ENCODE measurements around the gene TENT5C.
A peak's percentile ranks its signal among the peaks of the same experiment; 100 is the strongest.

Gene TENT5C

GRCh38 chr1:117589544-117589943 lies 16.3 kb upstream of the TENT5C start:
- peaks cover 9% of the 10 kb centered on the region; the same call in 1 of the 2 replicates for H3K27me3 ChIP-seq (ENCODE audit: control insufficient read depth, low read length)
- no peaks in the 10 kb centered on the region for H4K20me1 ChIP-seq (ENCODE audit: control insufficient read depth, insufficient read depth, low read depth, low read length)
- H3K9me3 ChIP-seq (ENCODE audit: control insufficient read depth, insufficient read depth, low read length): no peaks in the 10 kb centered on the region
- H3K27ac ChIP-seq (ENCODE audit: low read depth, low read length): no peak overlapping the region
- no peak for TF ChIP-seq EZH2phosphoT487 (IDR thresholded peaks at IDR 0.05; ENCODE audit: borderline replicate concordance, low read length)
- no peaks in the 10 kb centered on the region for H3K36me3 ChIP-seq (ENCODE audit: control insufficient read depth, low read length)
- H3F3A ChIP-seq (ENCODE audit: control insufficient read depth, insufficient read depth): no peaks in the 10 kb centered on the region
- no peak overlapping the region for H3K4me3 ChIP-seq (ENCODE audit: low read length)
- H3K9me2 ChIP-seq (replicated peaks; ENCODE audit: control insufficient read depth, low read length): no peaks in the 10 kb centered on the region
- H3K4me1 ChIP-seq (ENCODE audit: control insufficient read depth, low read length): no peaks in the 10 kb centered on the region
- no peaks in the 10 kb centered on the region for H3K79me2 ChIP-seq (ENCODE audit: control insufficient read depth, low read length)
- H3K4me2 ChIP-seq (ENCODE audit: low read length): no peak overlapping the region

GRCh38 chr1:117590273-117590925 lies 15.4 kb upstream of the TENT5C start:
- H3F3A ChIP-seq (ENCODE audit: control insufficient read depth, insufficient read depth): no peaks in the 10 kb centered on the region
- no peak overlapping the region for H3K4me3 ChIP-seq (ENCODE audit: low read length)
- H3K79me2 ChIP-seq (ENCODE audit: control insufficient read depth, low read length): no peaks in the 10 kb centered on the region
- no peaks in the 10 kb centered on the region for H3K9me3 ChIP-seq (ENCODE audit: control insufficient read depth, insufficient read depth, low read length)
- no peaks in the 10 kb centered on the region for H3K36me3 ChIP-seq (ENCODE audit: control insufficient read depth, low read length)
- no peaks in the 10 kb centered on the region for H3K4me1 ChIP-seq (ENCODE audit: control insufficient read depth, low read length)
- H4K20me1 ChIP-seq (ENCODE audit: control insufficient read depth, insufficient read depth, low read depth, low read length): no peaks in the 10 kb centered on the region
- peaks cover 9% of the 10 kb centered on the region; the same call in 1 of the 2 replicates for H3K27me3 ChIP-seq (ENCODE audit: control insufficient read depth, low read length)
- peak; percentile 21 for TF ChIP-seq CTCF (IDR thresholded peaks at IDR 0.05; ENCODE audit: low read depth, low read length, poor library complexity, severe bottlenecking)
- no peak for TF ChIP-seq EZH2phosphoT487 (IDR thresholded peaks at IDR 0.05; ENCODE audit: borderline replicate concordance, low read length)
- H3K27ac ChIP-seq (ENCODE audit: low read depth, low read length): no peak overlapping the region
- no peak overlapping the region for H3K4me2 ChIP-seq (ENCODE audit: low read length)
- H3K9me2 ChIP-seq (replicated peaks; ENCODE audit: control insufficient read depth, low read length): no peaks in the 10 kb centered on the region

- Histone ChIP-seq H3K36me3 (ENCODE audit: control insufficient read depth, low read length) (no peaks in the 10 kb centered on the region), H3F3A (ENCODE audit: control insufficient read depth, insufficient read depth) (no peaks in the 10 kb centered on the region), H3K27me3 (ENCODE audit: control insufficient read depth, low read length) (peaks cover 9% of the 10 kb centered on the region; the same call in 1 of the 2 replicates), H3K4me3 (ENCODE audit: low read length) (no peak overlapping the region), H3K4me2 (ENCODE audit: low read length) (no peak overlapping the region), H3K4me1 (ENCODE audit: control insufficient read depth, low read length) (no peaks in the 10 kb centered on the region), H3K27ac (ENCODE audit: low read depth, low read length) (no peak overlapping the region), H3K9me2 (replicated peaks; ENCODE audit: control insufficient read depth, low read length) (no peaks in the 10 kb centered on the region), H3K79me2 (ENCODE audit: control insufficient read depth, low read length) (no peaks in the 10 kb centered on the region), H3K9me3 (ENCODE audit: control insufficient read depth, insufficient read depth, low read length) (no peaks in the 10 kb centered on the region), H4K20me1 (ENCODE audit: control insufficient read depth, insufficient read depth, low read depth, low read length) (no peaks in the 10 kb centered on the region)
- TF ChIP-seq EZH2phosphoT487 (IDR thresholded peaks at IDR 0.05; ENCODE audit: borderline replicate concordance, low read length) (no peak), CTCF (IDR thresholded peaks at IDR 0.05; ENCODE audit: low read depth, low read length, poor library complexity, severe bottlenecking) (no peak)
Measured at GRCh38 chr1:117591252-117591651, 14.6 kb upstream of the TENT5C start.

- no peak for TF ChIP-seq EZH2phosphoT487 (IDR thresholded peaks at IDR 0.05; ENCODE audit: borderline replicate concordance, low read length)
- TF ChIP-seq CTCF (IDR thresholded peaks at IDR 0.05; ENCODE audit: low read depth, low read length, poor library complexity, severe bottlenecking): no peak
Measured at GRCh38 chr1:117592155-117592554, 13.7 kb upstream of the TENT5C start.

More at GRCh38 chr1:117592155-117592554, 13.7 kb upstream of the TENT5C start:
- Histone ChIP-seq H3K4me2 (ENCODE audit: low read length) (no peak overlapping the region), H3K4me3 (ENCODE audit: low read length) (no peak overlapping the region), H3K27ac (ENCODE audit: low read depth, low read length) (no peak overlapping the region), H3K9me3 (ENCODE audit: control insufficient read depth, insufficient read depth, low read length) (no peaks in the 10 kb centered on the region), H3K4me1 (ENCODE audit: control insufficient read depth, low read length) (no peaks in the 10 kb centered on the region), H3K79me2 (ENCODE audit: control insufficient read depth, low read length) (no peaks in the 10 kb centered on the region), H4K20me1 (ENCODE audit: control insufficient read depth, insufficient read depth, low read depth, low read length) (no peaks in the 10 kb centered on the region), H3K9me2 (replicated peaks; ENCODE audit: control insufficient read depth, low read length) (no peaks in the 10 kb centered on the region), H3K36me3 (ENCODE audit: control insufficient read depth, low read length) (no peaks in the 10 kb centered on the region), H3F3A (ENCODE audit: control insufficient read depth, insufficient read depth) (no peaks in the 10 kb centered on the region), H3K27me3 (ENCODE audit: control insufficient read depth, low read length) (peaks cover 14% of the 10 kb centered on the region; the same call in 1 of the 2 replicates)

All from DOHH2 (cell line).